Lung (tissue), 12 donors: Measurements from ENCODE around the gene F2RL2. TPM values are rescaled to one million over a fixed set of nuclear protein-coding genes. Genes with fewer than 3 reads are reported as not detected.

Source experiments
- ATAC-seq: fragments of 200-7000 bp; cut with Tn5 transposase; one replicate; pipeline ENCODE4 v1.9.1; 2020; ENCODE audit warnings: moderate number of reproducible peaks; ENCODE audit not compliant: insufficient read depth, low FRiP score
- DNase-seq, 3 donors: peaks; one replicate each; pipeline ENCODE4 v3.0.0-alpha.2; 2013 to 2017
- H3K27ac ChIP-seq, 2 donors: one replicate each; pipeline ENCODE4 v1.5.1; 2013; ENCODE audit warnings: mild to moderate bottlenecking in 2 of 2, moderate library complexity in 2 of 2, control low read depth in 1 of 2, inconsistent platforms in 1 of 2, low read depth in 1 of 2, low read length in 1 of 2
- H3K27me3 ChIP-seq, 3 donors: one replicate each; pipeline ENCODE4 v1.5.1; 2013; ENCODE audit warnings: low read length in 2 of 3; ENCODE audit not compliant: control insufficient read depth in 3 of 3, insufficient read depth in 3 of 3
- H3K36me3 ChIP-seq, 4 donors: one replicate each; pipeline ENCODE4 v1.5.1; 2013; ENCODE audit warnings: low read length in 4 of 4, mild to moderate bottlenecking in 1 of 4, moderate library complexity in 1 of 4; ENCODE audit not compliant: control insufficient read depth in 4 of 4, insufficient read depth in 4 of 4
- H3K4me1 ChIP-seq, 5 donors: one replicate each; pipeline ENCODE4 v1.5.1; 2013; ENCODE audit warnings: low read length in 5 of 5, mild to moderate bottlenecking in 2 of 5, moderate library complexity in 1 of 5; ENCODE audit not compliant: control insufficient read depth in 5 of 5, insufficient read depth in 5 of 5
- H3K4me3 ChIP-seq: one replicate; pipeline ENCODE4 v1.5.1; 2013; ENCODE audit warnings: mild to moderate bottlenecking, control low read depth, moderate library complexity
- H3K9ac ChIP-seq, 2 donors: one replicate each; pipeline ENCODE4 v1.5.1; 2013; ENCODE audit warnings: low read length in 2 of 2, control low read depth in 1 of 2; ENCODE audit not compliant: insufficient read depth in 1 of 2
- H3K9me3 ChIP-seq, 4 donors: one replicate each; pipeline ENCODE4 v1.5.1; 2013; ENCODE audit warnings: low read length in 3 of 4, mild to moderate bottlenecking in 1 of 4, moderate library complexity in 1 of 4; ENCODE audit not compliant: control insufficient read depth in 4 of 4, insufficient read depth in 3 of 4
- WGBS, 2 donors: extraction: QIAGEN DNeasy Blood & Tissue Kit; methylation state at CpG; one replicate each; pipeline ENCODE4 v1.1.7; 2013; 5-methylcytosine and 5-hydroxymethylcytosine counted together
- polyA plus RNA-seq, 2 donors: library from polyadenylated mRNA; stranded (reverse); fragments of 200-250 nt; gene quantifications; one replicate each; pipeline ENCODE4 v1.2.1, GENCODE V29; 2013
- total RNA-seq, 2 donors: library from RNA; depleted of rRNA in 1 of 2; stranded (reverse); fragments of >200 nt in 1 of 2; gene quantifications; one replicate each; pipeline ENCODE4 v1.2.1, GENCODE V29; 2014 to 2021
- TF ChIP-seq, protein P1 (sequence below): IDR thresholded peaks from 2 replicates; pipeline ENCODE4 v1.5.1; 2012; ENCODE audit warnings: mild to moderate bottlenecking; ENCODE audit errors: control extremely low read depth, extremely low read depth
- donor health status: control.
- donor health status: control.
- donor health status: Bipolar disorder and iron deficiency.
- donor health status: healthy.
- donor health status: DM: yes; HTN: yes; CAD: no.

The F2RL2 gene
- total and polyA plus RNA-seq, 4 donors, result 0.07 to 0.80 (median 0.33) TPM

- Histone ChIP-seq H3K9me3 (no peaks in the 10 kb centered on the region), H3K36me3 (peaks cover 0 to 2% (median 0%) of the 10 kb centered on the region in 4 donors), H3K4me3 (no peak overlapping the region), H3K27ac (no peak overlapping the region), H3K27me3 (no peaks in the 10 kb centered on the region), H3K4me1 (peaks cover 0 to 5% (median 2%) of the 10 kb centered on the region in 5 donors), H3K9ac (no peak overlapping the region)
- WGBS, 2 donors, result 55 to 62% methylated on average over 7 of the region's 7 CpGs
- DNase-seq (peak in 2 of 3 donors; percentile 58 to 73), ATAC-seq (no peak)
- TF ChIP-seq, protein P1, sequence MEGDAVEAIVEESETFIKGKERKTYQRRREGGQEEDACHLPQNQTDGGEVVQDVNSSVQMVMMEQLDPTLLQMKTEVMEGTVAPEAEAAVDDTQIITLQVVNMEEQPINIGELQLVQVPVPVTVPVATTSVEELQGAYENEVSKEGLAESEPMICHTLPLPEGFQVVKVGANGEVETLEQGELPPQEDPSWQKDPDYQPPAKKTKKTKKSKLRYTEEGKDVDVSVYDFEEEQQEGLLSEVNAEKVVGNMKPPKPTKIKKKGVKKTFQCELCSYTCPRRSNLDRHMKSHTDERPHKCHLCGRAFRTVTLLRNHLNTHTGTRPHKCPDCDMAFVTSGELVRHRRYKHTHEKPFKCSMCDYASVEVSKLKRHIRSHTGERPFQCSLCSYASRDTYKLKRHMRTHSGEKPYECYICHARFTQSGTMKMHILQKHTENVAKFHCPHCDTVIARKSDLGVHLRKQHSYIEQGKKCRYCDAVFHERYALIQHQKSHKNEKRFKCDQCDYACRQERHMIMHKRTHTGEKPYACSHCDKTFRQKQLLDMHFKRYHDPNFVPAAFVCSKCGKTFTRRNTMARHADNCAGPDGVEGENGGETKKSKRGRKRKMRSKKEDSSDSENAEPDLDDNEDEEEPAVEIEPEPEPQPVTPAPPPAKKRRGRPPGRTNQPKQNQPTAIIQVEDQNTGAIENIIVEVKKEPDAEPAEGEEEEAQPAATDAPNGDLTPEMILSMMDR, result peak; percentile 14
These were observed 39.8 kb downstream of the F2RL2 start for GRCh38 chr5:76583163-76584047.

- peaks cover 0 to 2% (median 0%) of the 10 kb centered on the region in 4 donors for H3K36me3 ChIP-seq
- DNase-seq (no peak), ATAC-seq (no peak)
- H3K9me3 ChIP-seq, result no peaks in the 10 kb centered on the region
- no peak overlapping the region for H3K9ac ChIP-seq
- 75 to 84% methylated on average over 6 of the region's 6 CpGs for WGBS, 2 donors
- H3K4me1 ChIP-seq, result peaks cover 0 to 11% (median 4%) of the 10 kb centered on the region in 5 donors
- TF ChIP-seq, protein P1, result no peak
- no peaks in the 10 kb centered on the region for H3K27me3 ChIP-seq
- H3K4me3 ChIP-seq, result no peak overlapping the region
- H3K27ac ChIP-seq, result no peak overlapping the region
These were observed 40.7 kb downstream of the F2RL2 start for GRCh38 chr5:76582230-76583162.

DNA sequence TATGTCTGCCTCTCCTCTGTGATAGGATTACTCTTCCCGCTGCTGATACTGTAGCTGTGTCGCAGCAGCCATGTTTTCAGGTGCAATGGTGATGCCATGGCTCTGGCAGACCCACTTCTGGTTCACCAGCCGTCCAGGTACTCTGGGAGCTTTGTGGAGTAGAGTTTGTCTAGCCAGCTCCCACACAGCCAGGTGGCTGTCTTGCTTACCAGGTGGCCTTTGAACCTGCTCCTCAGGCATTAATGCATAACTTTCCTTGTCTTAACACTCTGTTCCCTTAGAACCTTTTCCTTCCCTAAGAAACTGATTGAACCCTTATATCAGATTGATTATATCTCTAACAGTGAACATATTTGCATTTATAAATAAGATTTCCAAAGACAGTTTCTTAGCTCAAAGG, 42.2 kb downstream of the F2RL2 start:
- WGBS, 2 donors, result 94 to 96% methylated on average over 3 of the region's 3 CpGs

More for the DNA sequence above, 42.2 kb downstream of the F2RL2 start:
- Histone ChIP-seq H3K9me3 (no peaks in the 10 kb centered on the region), H3K4me3 (no peak overlapping the region), H3K36me3 (peaks cover 0 to 2% (median 0%) of the 10 kb centered on the region in 4 donors), H3K9ac (no peak overlapping the region), H3K4me1 (peaks cover 0 to 21% (median 4%) of the 10 kb centered on the region in 5 donors), H3K27me3 (no peaks in the 10 kb centered on the region), H3K27ac (no peak overlapping the region)
- ATAC-seq (no peak), DNase-seq (no peak)
- TF ChIP-seq, protein P1, result no peak
